ENCODE data around the gene KIF18B. TPM values are rescaled to one million over a fixed set of nuclear protein-coding genes. Genes with fewer than 3 reads are reported as not detected.

KIF18B gene
- total and polyA plus RNA-seq, 10 of the 15 experiments (the other 5 are each of a cell fraction or from before 2014, with no cell fraction given) = 2.8 to 46.2 (median 20.5) TPM

GRCh38 chr17:44988044-44988942 is 40.7 kb upstream of the KIF18B start:
- Histone ChIP-seq H3K27me3 (replicated peaks in 1 of 2; ENCODE audit: control insufficient read depth in 2 of 2, insufficient read depth in 2 of 2, low read length in 1 of 2) (peaks cover 0 to 2% of the 10 kb centered on the region in 2 experiments; a peak in 1 of 4 replicates), H3K4me1 (ENCODE audit: control insufficient read depth, insufficient read depth, low read length) (peaks cover 17% of the 10 kb centered on the region), H3K9me3 (replicated peaks; ENCODE audit: control insufficient read depth, insufficient read depth, low read length) (no peaks in the 10 kb centered on the region; the same call in 2 of the 3 replicates), H3K4me2 (ENCODE audit: control insufficient read depth, insufficient read depth) (no peak overlapping the region; the same call in 1 of the 2 replicates), H3K36me3 (ENCODE audit: control insufficient read depth in 2 of 2, insufficient read depth in 2 of 2, low read length in 1 of 2) (no peaks in the 10 kb centered on the region), H4K20me1 (ENCODE audit: control insufficient read depth, insufficient read depth) (no peaks in the 10 kb centered on the region), H3K27ac (ENCODE audit: control insufficient read depth, insufficient read depth) (no peak overlapping the region), H2AFZ (ENCODE audit: control insufficient read depth, low read depth, low read length) (no peak overlapping the region), H3K79me2 (ENCODE audit: control insufficient read depth, insufficient read depth, low read length) (no peaks in the 10 kb centered on the region), H3K9ac (ENCODE audit: control insufficient read depth, insufficient read depth, low read length) (no peak overlapping the region), H3K4me3 (no peak overlapping the region)
- in situ Hi-C loops (cut with MboI) (no loop called here), intact Hi-C loops (cut with micrococcal nuclease; ENCODE audit: unreplicated experiment) (no loop called here)
- POLR2A ChIA-PET = no interaction called here
- SMC1A ChIA-PET (ENCODE audit: uncharacterized antibody, unreplicated experiment) = no interaction called here
- no peak for ATAC-seq
- no peak for DNase-seq (ENCODE audit: low read depth, low spot score)
- TF ChIP-seq EED (IDR thresholded peaks at IDR 0.05; ENCODE audit: low read depth) = no peak
- TF ChIP-seq, protein P1, sequence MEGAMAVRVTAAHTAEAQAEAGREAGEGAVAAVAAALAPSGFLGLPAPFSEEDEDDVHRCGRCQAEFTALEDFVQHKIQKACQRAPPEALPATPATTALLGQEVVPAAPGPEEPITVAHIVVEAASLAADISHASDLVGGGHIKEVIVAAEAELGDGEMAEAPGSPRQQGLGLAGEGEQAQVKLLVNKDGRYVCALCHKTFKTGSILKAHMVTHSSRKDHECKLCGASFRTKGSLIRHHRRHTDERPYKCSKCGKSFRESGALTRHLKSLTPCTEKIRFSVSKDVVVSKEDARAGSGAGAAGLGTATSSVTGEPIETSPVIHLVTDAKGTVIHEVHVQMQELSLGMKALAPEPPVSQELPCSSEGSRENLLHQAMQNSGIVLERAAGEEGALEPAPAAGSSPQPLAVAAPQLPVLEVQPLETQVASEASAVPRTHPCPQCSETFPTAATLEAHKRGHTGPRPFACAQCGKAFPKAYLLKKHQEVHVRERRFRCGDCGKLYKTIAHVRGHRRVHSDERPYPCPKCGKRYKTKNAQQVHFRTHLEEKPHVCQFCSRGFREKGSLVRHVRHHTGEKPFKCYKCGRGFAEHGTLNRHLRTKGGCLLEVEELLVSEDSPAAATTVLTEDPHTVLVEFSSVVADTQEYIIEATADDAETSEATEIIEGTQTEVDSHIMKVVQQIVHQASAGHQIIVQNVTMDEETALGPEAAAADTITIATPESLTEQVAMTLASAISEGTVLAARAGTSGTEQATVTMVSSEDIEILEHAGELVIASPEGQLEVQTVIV (IDR thresholded peaks at IDR 0.05; ENCODE audit: borderline replicate concordance, partially characterized antibody) = no peak
- no peak for TF ChIP-seq STAT3 (IDR thresholded peaks at IDR 0.05; ENCODE audit: low read depth, low read length)
- no peak for FAIRE-seq
- WGBS (ENCODE audit: insufficient coverage, insufficient replicate concordance, low lambda C conversion rate, missing lambda C conversion rate) = 42% methylated on average over 29 of the region's 34 CpGs
- RAD21 ChIA-PET (ENCODE audit: unreplicated experiment) = no interaction called here
- CTCF ChIA-PET = interaction anchor here (0.5 to 1.2 kb wide), 3 partner anchors 13 to 282 kb away, joined by 3 read pairs; no protein-coding TSS in a partner anchor
- BruUV-seq (replicated peaks) = no TSS peak

All from GM12878 (cell line).